HEK293T (cell line): Measurements from ENCODE around the gene TRIM33.

ENCODE experiments used
- SP1 ChIP-seq: fragments of 450-650 bp; IDR thresholded peaks from 2 replicates; pipeline ENCODE4 v1.6.1; 2017
- SUZ12 ChIP-seq: fragments of 450-650 bp; IDR thresholded peaks from 2 replicates; pipeline ENCODE4 v1.6.1; 2016; ENCODE audit warnings: mild to moderate bottlenecking

DNA sequence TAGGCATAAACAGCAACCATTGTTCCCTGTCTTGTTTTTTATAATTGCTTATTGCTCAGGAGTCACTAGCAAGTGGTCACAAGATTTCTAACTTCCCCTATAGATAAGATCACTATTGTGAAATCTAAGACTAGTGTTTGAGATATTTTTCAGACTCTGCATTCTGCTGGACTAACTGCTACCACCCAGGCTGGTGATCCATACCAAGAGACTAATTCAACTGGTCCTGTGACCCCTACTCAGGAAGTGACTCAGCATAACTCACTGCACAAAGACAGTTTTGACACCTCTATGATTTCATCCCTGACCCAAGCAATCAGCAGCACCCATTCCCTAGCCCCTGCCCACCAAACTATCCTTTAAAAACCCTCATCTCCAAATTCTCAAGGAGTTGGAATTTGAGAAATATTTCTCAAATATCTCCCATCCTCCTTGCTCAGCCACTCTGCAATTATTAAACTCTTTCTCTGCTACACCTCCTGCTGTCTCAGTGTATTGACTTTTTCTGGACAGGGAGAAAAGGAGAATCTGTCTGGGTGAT, 52.7 kb downstream of the TRIM33 start:
- TF ChIP-seq SUZ12, result no peak
- TF ChIP-seq SP1, result no peak
